Nephron (organoid): ENCODE data around the gene PHF14.
A peak's percentile ranks its signal among the peaks of the same experiment; 100 is the strongest.

Source experiments
- H3K27ac Mint-ChIP-seq, 3 experiments: 2 replicates each; pipeline ENCODE4 v1.8.0; 2020; ENCODE audit warnings: mixed read lengths in 3 of 3, mild to moderate bottlenecking in 2 of 3, moderate library complexity in 1 of 3
- H3K27me3 Mint-ChIP-seq: 2 replicates; pipeline ENCODE4 v1.8.0; 2021; ENCODE audit warnings: low read depth, mild to moderate bottlenecking, moderate library complexity, mixed read lengths
- H3K36me3 Mint-ChIP-seq: 2 replicates; pipeline ENCODE4 v1.8.0; 2020; ENCODE audit warnings: low read depth, mixed read lengths
- H3K4me1 Mint-ChIP-seq: 2 replicates; pipeline ENCODE4 v1.8.0; 2020; ENCODE audit warnings: mixed read lengths
- H3K4me3 Mint-ChIP-seq, 3 experiments: 2 replicates each; pipeline ENCODE4 v1.8.0; 2020; ENCODE audit warnings: mild to moderate bottlenecking in 3 of 3, mixed read lengths in 3 of 3, moderate library complexity in 2 of 3
- H3K9me3 Mint-ChIP-seq: 2 replicates; pipeline ENCODE4 v1.8.0; 2020; ENCODE audit warnings: mixed read lengths
- TF ChIP-seq, protein P1 (sequence below), 3 experiments: fragments of 200-600 bp; sonication (generic); IDR thresholded peaks; one replicate each; pipeline ENCODE4 v1.5.0; 2021; ENCODE audit warnings: antibody characterized with exemption in 3 of 3; ENCODE audit not compliant: unreplicated experiment in 3 of 3

Gene PHF14

GRCh38 chr7:11009631-11010030 lies 36.0 kb downstream of the PHF14 start:
- TF ChIP-seq, protein P1, sequence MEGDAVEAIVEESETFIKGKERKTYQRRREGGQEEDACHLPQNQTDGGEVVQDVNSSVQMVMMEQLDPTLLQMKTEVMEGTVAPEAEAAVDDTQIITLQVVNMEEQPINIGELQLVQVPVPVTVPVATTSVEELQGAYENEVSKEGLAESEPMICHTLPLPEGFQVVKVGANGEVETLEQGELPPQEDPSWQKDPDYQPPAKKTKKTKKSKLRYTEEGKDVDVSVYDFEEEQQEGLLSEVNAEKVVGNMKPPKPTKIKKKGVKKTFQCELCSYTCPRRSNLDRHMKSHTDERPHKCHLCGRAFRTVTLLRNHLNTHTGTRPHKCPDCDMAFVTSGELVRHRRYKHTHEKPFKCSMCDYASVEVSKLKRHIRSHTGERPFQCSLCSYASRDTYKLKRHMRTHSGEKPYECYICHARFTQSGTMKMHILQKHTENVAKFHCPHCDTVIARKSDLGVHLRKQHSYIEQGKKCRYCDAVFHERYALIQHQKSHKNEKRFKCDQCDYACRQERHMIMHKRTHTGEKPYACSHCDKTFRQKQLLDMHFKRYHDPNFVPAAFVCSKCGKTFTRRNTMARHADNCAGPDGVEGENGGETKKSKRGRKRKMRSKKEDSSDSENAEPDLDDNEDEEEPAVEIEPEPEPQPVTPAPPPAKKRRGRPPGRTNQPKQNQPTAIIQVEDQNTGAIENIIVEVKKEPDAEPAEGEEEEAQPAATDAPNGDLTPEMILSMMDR (IDR thresholded peaks at IDR 0.05; ENCODE audit: unreplicated experiment in 3 of 3): no peak
- Mint-ChIP-seq H3K4me1 (no peaks in the 10 kb centered on the region), H3K4me3 (no peak overlapping the region), H3K27me3 (no peaks in the 10 kb centered on the region), H3K36me3 (peaks cover 41% of the 10 kb centered on the region), H3K9me3 (no peaks in the 10 kb centered on the region), H3K27ac (no peak overlapping the region)

DNA sequence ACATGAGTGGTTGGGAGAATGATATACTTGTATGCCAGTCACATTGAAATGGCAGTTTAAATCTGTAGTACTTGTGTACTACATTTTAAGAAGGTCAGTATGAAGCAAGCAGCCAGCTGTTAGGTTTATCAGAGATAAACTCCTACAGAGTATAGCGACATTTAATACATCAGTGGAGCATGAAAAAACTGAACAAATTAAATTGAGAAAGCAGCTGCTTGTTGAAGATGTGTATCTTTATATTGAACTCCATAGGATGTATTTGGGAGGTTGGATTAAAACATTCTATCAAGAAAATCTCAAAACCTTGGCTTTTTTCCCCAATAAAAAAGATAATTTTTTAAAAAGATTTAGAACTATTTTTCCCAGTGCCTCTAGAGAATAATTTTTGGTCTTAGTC lies 47.8 kb downstream of the PHF14 start:
- H3K27me3 Mint-ChIP-seq: no peaks in the 10 kb centered on the region
- H3K9me3 Mint-ChIP-seq: peaks cover 23% of the 10 kb centered on the region
- H3K27ac Mint-ChIP-seq: peak overlapping the region; percentile 42 to 64 (median 50)
- H3K36me3 Mint-ChIP-seq: peaks cover 72% of the 10 kb centered on the region
- TF ChIP-seq, protein P1 (IDR thresholded peaks at IDR 0.05; ENCODE audit: unreplicated experiment in 3 of 3): no peak
- H3K4me3 Mint-ChIP-seq: no peak overlapping the region
- H3K4me1 Mint-ChIP-seq: peaks cover 37% of the 10 kb centered on the region

DNA sequence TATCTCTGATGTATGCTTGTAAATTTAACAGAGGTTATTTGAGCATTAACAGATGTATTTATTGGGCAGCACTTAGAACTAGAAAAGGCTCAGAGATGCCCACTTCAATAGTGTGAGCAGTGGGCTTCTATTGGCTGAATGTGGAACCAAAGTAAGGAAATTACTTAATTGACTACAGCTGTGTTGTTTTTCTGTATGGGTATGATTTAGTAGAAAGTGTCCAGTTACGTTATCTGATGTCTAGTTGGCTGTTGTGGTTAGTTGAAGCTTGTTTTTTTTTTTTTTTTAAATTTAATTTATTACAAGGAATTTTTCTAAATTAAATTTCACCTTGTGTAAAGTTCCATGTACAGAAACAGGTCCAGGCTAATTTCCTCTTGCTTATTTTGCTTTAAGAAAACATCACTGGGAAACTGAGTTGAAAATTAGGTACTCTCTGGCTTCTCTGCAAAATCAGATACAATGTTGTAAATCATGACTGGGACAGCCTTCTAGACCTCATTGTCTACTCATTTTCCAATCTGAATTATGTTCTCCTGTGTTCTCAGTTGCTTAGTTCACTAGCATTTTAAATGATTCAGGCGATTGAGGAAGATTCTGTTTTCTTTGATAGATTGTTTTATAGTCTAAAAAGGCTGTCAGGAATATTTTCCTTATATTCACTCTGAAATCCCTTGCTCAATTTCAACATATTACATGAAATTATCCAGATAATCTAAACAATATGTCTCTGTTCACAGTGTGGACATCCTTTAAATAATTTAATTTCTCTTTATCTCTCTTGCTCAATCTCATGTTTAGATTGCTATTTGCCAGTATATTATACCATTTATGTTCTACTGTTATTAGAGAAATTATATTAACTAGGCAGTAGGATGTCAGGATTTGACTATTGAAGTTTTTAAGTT lies 53.0 kb downstream of the PHF14 start:
- TF ChIP-seq, protein P1 (IDR thresholded peaks at IDR 0.05; ENCODE audit: unreplicated experiment in 3 of 3): no peak
- Mint-ChIP-seq H3K4me1 (peaks cover 29% of the 10 kb centered on the region), H3K4me3 (no peak overlapping the region), H3K27ac (peak overlapping the region; percentile 37 to 81 (median 72)), H3K27me3 (no peaks in the 10 kb centered on the region), H3K9me3 (peaks cover 6% of the 10 kb centered on the region), H3K36me3 (peaks cover 43% of the 10 kb centered on the region)

DNA sequence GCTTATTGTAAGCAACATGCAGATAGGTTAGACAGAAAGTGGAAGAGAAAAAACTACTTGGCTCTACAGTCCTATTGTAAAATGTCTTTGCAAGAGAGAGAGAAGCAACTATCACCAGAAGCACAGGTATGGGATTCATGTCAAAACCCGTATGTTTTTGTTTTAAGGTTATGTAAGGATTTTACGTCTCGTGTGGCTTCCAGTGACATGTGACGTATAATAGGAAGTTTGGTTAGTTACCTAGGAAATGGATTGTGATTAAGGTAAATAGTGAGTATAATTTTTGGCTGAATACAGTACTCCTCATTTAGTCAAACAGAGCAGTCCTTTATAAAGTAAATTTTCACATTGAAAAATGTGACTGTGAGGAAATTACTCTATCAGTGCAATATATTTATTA lies 62.0 kb downstream of the PHF14 start:
- no peak overlapping the region for H3K4me3 Mint-ChIP-seq
- H3K4me1 Mint-ChIP-seq: peaks cover 4% of the 10 kb centered on the region
- H3K27ac Mint-ChIP-seq: no peak overlapping the region
- H3K9me3 Mint-ChIP-seq: no peaks in the 10 kb centered on the region
- H3K27me3 Mint-ChIP-seq: no peaks in the 10 kb centered on the region
- TF ChIP-seq, protein P1 (IDR thresholded peaks at IDR 0.05; ENCODE audit: unreplicated experiment in 3 of 3): no peak
- peaks cover 45% of the 10 kb centered on the region for H3K36me3 Mint-ChIP-seq

- Mint-ChIP-seq H3K9me3 (no peaks in the 10 kb centered on the region), H3K4me1 (peaks cover 4% of the 10 kb centered on the region), H3K36me3 (peaks cover 54% of the 10 kb centered on the region), H3K27me3 (no peaks in the 10 kb centered on the region), H3K27ac (peak overlapping the region in 1 of 3 experiments; percentile 47), H3K4me3 (no peak overlapping the region)
- TF ChIP-seq, protein P1 (IDR thresholded peaks at IDR 0.05; ENCODE audit: unreplicated experiment in 3 of 3): no peak
These were observed 66.3 kb downstream of the PHF14 start for GRCh38 chr7:11039974-11040373.

GRCh38 chr7:11054033-11054432 lies 80.4 kb downstream of the PHF14 start:
- H3K27me3 Mint-ChIP-seq: no peaks in the 10 kb centered on the region
- TF ChIP-seq, protein P1 (IDR thresholded peaks at IDR 0.05; ENCODE audit: unreplicated experiment in 3 of 3): no peak
- H3K4me3 Mint-ChIP-seq: no peak overlapping the region
- H3K36me3 Mint-ChIP-seq: peaks cover 32% of the 10 kb centered on the region
- H3K4me1 Mint-ChIP-seq: peaks cover 17% of the 10 kb centered on the region
- H3K9me3 Mint-ChIP-seq: no peaks in the 10 kb centered on the region
- H3K27ac Mint-ChIP-seq: no peak overlapping the region
